Upper lobe of left lung (tissue), 6 donors: ENCODE data around the gene STK26. TPM values are rescaled to one million over a fixed set of nuclear protein-coding genes. Genes with fewer than 3 reads are reported as not detected.
"Not testable (repeated sequence)": the region's sequence is repeated elsewhere in the genome, so short reads cannot be mapped to it uniquely, and the experiment has no call there.

Experiments used
- ATAC-seq, 2 donors: fragments of 200-7000 bp; cut with Tn5 transposase; one replicate each; pipeline ENCODE4 v1.9.1; 2022; ENCODE audit warnings: mild to moderate bottlenecking in 2 of 2, moderate library complexity in 2 of 2; ENCODE audit not compliant: low FRiP score in 2 of 2
- DNase-seq, 2 donors: peaks; one replicate each; pipeline ENCODE4 v3.0.0-alpha.2; 2019 to 2020
- H3K27ac ChIP-seq, 4 donors: fragments of 200-600 bp; sonication (generic); one replicate each; pipeline ENCODE4 v1.5.1; 2016 to 2019
- H3K27me3 ChIP-seq, 4 donors: fragments of 200-600 bp; sonication (generic); one replicate each; pipeline ENCODE4 v1.5.1; 2017 to 2019
- H3K36me3 ChIP-seq, 4 donors: fragments of 200-600 bp; sonication (generic); one replicate each; pipeline ENCODE4 v1.5.1; 2016 to 2019
- H3K4me1 ChIP-seq, 4 donors: fragments of 200-600 bp; sonication (generic); one replicate each; pipeline ENCODE4 v1.5.1; 2018 to 2019
- H3K4me3 ChIP-seq, 4 donors: fragments of 200-600 bp; sonication (generic); one replicate each; pipeline ENCODE4 v1.5.1; 2017 to 2019; ENCODE audit warnings: mild to moderate bottlenecking in 2 of 4, moderate library complexity in 1 of 4
- H3K9me3 ChIP-seq, 4 donors: fragments of 200-600 bp; sonication (generic); one replicate each; pipeline ENCODE4 v1.5.1; 2018 to 2019
- EP300 ChIP-seq, 4 donors: sonication (generic); formaldehyde crosslinking; IDR thresholded peaks; one replicate each; pipeline ENCODE4 v1.5.1; 2017; ENCODE audit warnings: antibody characterized with exemption in 4 of 4, control low read depth in 2 of 4
- POLR2A ChIP-seq, 4 donors: fragments of 450-650 bp; IDR thresholded peaks; one replicate each; pipeline ENCODE4 v1.5.1; 2016 to 2017; ENCODE audit warnings: antibody characterized with exemption in 4 of 4, mild to moderate bottlenecking in 2 of 4
- POLR2AphosphoS5 ChIP-seq, 2 donors: sonication (generic); formaldehyde crosslinking; IDR thresholded peaks; one replicate each; pipeline ENCODE4 v1.5.1; 2017; ENCODE audit warnings: antibody characterized with exemption in 2 of 2
- WGBS, 2 donors: methylation state at CpG; one replicate each; pipeline ENCODE4 v1.1.5; 2017 to 2018; 5-methylcytosine and 5-hydroxymethylcytosine counted together
- total RNA-seq, 6 donors: library from RNA; depleted of rRNA in 4 of 6; stranded (reverse); fragments of >200 nt in 4 of 6; gene quantifications; one replicate each; pipeline versions ENCODE4 v1.1.0 to v1.2.1, GENCODE V29; 2016 to 2021
- TF ChIP-seq, protein P1 (sequence below), 6 experiments: fragments of 450-650 bp in 4 of 6; fragments of 200-600 bp in 2 of 6; sonication (generic) in 2 of 6; IDR thresholded peaks; one replicate each; pipeline ENCODE4 v1.5.1; 2016 to 2019; ENCODE audit warnings: antibody characterized with exemption in 6 of 6
- donor health status: DM: no; HTN: no; CAD: no; lungs with moderate emphysema.
- donor health status: DM: no; HTN: yes; CAD: no; lungs with severe emphysema.

STK26 gene
- total RNA-seq, 6 donors from 2014 or later = 2.9 to 14.0 (median 11.1) TPM

DNA sequence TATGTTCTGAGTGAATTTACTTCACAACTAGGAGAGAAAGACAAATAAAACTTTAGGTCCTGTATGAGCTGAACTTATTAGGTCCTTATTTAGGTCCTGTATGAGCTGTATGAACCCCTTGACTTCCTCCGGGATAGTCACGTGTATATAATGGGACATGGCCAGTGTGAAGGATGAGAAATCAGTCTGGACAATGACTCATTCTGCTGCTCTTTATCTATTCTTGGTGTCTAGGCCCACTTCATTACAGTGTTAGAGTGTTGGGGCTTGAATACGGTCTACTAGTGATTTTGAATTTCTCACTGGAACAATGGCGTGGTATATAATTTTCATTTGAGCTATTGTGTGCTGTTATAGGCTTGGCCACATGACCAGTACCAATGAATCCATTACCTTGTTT is 21.9 kb downstream of the STK26 start:
- no peaks in the 10 kb centered on the region for H3K27me3 ChIP-seq
- H3K4me3 ChIP-seq = no peak overlapping the region
- no peaks in the 10 kb centered on the region for H3K4me1 ChIP-seq
- ATAC-seq (no peak), DNase-seq (no peak)
- H3K36me3 ChIP-seq = no peaks in the 10 kb centered on the region
- TF ChIP-seq EP300 (IDR thresholded peaks at IDR 0.05) (no peak), POLR2A (IDR thresholded peaks at IDR 0.05) (no peak), POLR2AphosphoS5 (IDR thresholded peaks at IDR 0.05) (no peak)
- TF ChIP-seq, protein P1, sequence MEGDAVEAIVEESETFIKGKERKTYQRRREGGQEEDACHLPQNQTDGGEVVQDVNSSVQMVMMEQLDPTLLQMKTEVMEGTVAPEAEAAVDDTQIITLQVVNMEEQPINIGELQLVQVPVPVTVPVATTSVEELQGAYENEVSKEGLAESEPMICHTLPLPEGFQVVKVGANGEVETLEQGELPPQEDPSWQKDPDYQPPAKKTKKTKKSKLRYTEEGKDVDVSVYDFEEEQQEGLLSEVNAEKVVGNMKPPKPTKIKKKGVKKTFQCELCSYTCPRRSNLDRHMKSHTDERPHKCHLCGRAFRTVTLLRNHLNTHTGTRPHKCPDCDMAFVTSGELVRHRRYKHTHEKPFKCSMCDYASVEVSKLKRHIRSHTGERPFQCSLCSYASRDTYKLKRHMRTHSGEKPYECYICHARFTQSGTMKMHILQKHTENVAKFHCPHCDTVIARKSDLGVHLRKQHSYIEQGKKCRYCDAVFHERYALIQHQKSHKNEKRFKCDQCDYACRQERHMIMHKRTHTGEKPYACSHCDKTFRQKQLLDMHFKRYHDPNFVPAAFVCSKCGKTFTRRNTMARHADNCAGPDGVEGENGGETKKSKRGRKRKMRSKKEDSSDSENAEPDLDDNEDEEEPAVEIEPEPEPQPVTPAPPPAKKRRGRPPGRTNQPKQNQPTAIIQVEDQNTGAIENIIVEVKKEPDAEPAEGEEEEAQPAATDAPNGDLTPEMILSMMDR (IDR thresholded peaks at IDR 0.05) = no peak
- WGBS, 2 donors = 73 to 90% methylated on average over 4 of the region's 4 CpGs
- no peak overlapping the region for H3K27ac ChIP-seq
- no peaks in the 10 kb centered on the region for H3K9me3 ChIP-seq

DNA sequence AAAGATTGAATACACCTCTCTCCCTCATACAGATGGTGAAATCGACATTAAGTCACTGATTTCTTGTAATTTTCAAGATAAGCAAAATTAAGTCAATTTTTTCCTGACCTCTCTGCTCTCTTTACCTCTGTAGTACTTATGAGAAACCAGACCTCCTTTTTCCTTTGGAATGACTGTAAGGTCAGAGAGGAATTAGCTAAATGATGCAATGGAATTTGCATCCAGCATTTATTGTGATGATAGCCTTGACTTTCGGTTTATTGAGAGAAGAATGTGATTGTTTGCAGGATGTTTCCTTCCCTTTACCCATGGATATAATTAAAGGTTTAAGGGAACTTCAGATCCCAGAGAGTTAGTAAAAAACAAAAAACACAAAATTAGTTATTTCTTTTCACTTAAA is 22.4 kb downstream of the STK26 start:
- 67 to 74% methylated on average over 2 of the region's 2 CpGs for WGBS, 2 donors
- TF ChIP-seq POLR2AphosphoS5 (IDR thresholded peaks at IDR 0.05) (no peak), EP300 (IDR thresholded peaks at IDR 0.05) (no peak), POLR2A (IDR thresholded peaks at IDR 0.05) (no peak)
- TF ChIP-seq, protein P1 (IDR thresholded peaks at IDR 0.05) = no peak

DNA sequence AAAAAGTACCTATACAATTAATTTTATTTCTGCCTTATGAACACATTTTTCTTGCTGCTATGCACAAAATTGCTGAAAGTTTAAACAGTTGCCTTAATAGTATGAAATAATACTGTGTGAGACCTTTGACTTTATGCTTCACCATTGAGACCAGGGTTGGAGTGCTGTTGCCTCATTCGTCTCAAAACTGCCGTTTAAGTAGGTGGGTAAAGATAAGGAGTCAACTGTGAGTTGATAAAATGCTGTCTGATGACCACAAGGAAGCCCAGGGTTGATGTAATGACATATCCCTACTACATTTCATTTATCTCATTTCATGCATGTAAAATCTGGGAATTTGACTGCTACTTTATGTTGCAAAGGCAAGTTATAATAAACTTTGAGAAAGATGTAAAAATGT is 23.4 kb downstream of the STK26 start:
- 29 to 30% methylated on average over 2 of the region's 2 CpGs for WGBS, 2 donors
- H3K27me3 ChIP-seq = no peaks in the 10 kb centered on the region
- H3K4me1 ChIP-seq = no peaks in the 10 kb centered on the region
- no peak for TF ChIP-seq POLR2AphosphoS5 (IDR thresholded peaks at IDR 0.05)
- no peak for TF ChIP-seq EP300 (IDR thresholded peaks at IDR 0.05)
- no peaks in the 10 kb centered on the region for H3K9me3 ChIP-seq
- DNase-seq (no peak), ATAC-seq (no peak)
- no peaks in the 10 kb centered on the region for H3K36me3 ChIP-seq
- H3K4me3 ChIP-seq = no peak overlapping the region
- H3K27ac ChIP-seq = no peak overlapping the region

More for the DNA sequence above, 22.4 kb downstream of the STK26 start:
- ATAC-seq (no peak), DNase-seq (no peak)
- no peaks in the 10 kb centered on the region for H3K36me3 ChIP-seq
- no peaks in the 10 kb centered on the region for H3K4me1 ChIP-seq
- H3K27ac ChIP-seq = no peak overlapping the region
- H3K4me3 ChIP-seq = no peak overlapping the region
- H3K9me3 ChIP-seq = no peaks in the 10 kb centered on the region
- no peaks in the 10 kb centered on the region for H3K27me3 ChIP-seq

DNA sequence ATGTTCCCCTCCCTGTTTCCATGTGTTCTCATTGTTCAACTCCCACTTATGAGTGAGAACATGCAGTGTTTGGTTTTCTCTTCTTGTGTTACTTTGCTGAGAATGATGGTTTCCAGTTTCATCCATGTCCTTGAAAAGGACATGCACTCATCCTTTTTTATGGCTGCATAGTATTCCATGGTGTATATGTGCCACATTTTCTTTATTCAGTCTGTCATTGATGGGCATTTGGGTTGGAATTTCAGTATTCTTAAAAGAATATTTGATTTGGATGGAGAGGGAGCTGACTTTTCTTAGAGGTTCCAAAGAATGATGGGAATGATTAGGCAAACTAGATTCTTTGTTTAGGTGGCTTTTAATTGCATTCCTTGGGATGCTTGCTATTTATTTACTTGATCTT is 28.7 kb downstream of the STK26 start:
- H3K36me3 ChIP-seq, H3K4me1 ChIP-seq, H3K27ac ChIP-seq, H3K9me3 ChIP-seq, H3K27me3 ChIP-seq, DNase-seq, H3K4me3 ChIP-seq, ATAC-seq: not testable (repeated sequence)

DNA sequence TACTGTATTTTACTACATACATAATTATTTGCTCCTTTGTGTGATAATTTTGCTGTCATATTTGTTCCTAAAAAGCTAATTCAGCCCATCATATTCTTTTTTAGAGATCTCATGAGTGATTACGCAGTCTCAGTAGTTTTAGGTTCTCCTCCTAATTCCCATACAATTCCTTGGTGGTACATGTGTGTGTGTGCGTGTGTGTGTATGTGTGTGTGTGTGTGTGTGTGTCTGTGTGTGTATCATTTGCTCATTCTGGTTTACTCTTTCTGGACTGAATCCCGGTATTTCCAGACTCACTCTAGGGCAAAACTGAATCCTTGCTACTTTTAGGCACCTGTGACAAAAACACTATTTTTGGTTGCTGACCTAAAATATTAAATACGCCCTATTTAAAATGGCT is 34.9 kb downstream of the STK26 start:
- ATAC-seq (no peak), DNase-seq (no peak)
- TF ChIP-seq POLR2A (IDR thresholded peaks at IDR 0.05) (no peak), POLR2AphosphoS5 (IDR thresholded peaks at IDR 0.05) (no peak), EP300 (IDR thresholded peaks at IDR 0.05) (no peak)
- TF ChIP-seq, protein P1 (IDR thresholded peaks at IDR 0.05) = no peak
- H3K27ac ChIP-seq = no peak overlapping the region
- H3K4me1 ChIP-seq = no peaks in the 10 kb centered on the region
- H3K9me3 ChIP-seq = no peaks in the 10 kb centered on the region
- H3K27me3 ChIP-seq = no peaks in the 10 kb centered on the region
- no peaks in the 10 kb centered on the region for H3K36me3 ChIP-seq
- WGBS, 2 donors = 88 to 96% methylated on average over 4 of the region's 4 CpGs
- H3K4me3 ChIP-seq = no peak overlapping the region

DNA sequence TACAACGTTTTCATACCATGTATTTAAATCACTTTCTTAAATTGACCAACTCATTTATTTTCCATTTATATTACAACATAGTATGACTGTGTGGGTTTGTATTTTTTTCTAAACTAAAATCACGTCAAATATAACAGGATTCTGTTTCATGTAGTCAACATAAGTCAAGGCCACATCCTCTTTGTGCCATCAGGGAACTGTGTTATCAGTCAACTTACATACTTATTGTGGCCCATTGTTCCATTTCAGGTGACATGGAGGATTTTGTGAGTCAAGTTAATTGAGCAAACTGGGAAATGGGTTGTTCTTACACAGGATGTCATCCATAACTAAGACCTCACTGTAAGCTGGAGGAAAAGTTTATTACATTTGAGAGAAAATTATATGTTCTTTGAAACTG is 35.9 kb downstream of the STK26 start:
- H3K27ac ChIP-seq = no peak overlapping the region
- WGBS, 2 donors = 45 to 69% methylated on average over 2 of the region's 2 CpGs
- H3K9me3 ChIP-seq = no peaks in the 10 kb centered on the region
- ATAC-seq (no peak), DNase-seq (no peak)
- H3K4me1 ChIP-seq = no peaks in the 10 kb centered on the region
- TF ChIP-seq, protein P1 (IDR thresholded peaks at IDR 0.05) = no peak
- TF ChIP-seq POLR2AphosphoS5 (IDR thresholded peaks at IDR 0.05) (no peak), POLR2A (IDR thresholded peaks at IDR 0.05) (no peak), EP300 (IDR thresholded peaks at IDR 0.05) (no peak)
- no peaks in the 10 kb centered on the region for H3K27me3 ChIP-seq
- H3K4me3 ChIP-seq = no peak overlapping the region
- H3K36me3 ChIP-seq = no peaks in the 10 kb centered on the region
